ENCODE data around the gene MTCL1.
A peak's percentile ranks its signal among the peaks of the same experiment; 100 is the strongest.

Gene MTCL1

GRCh38 chr18:8785855-8786482, 80.6 kb downstream of the MTCL1 start:
- Mint-ChIP-seq H3K27ac (no peak overlapping the region), H3K36me3 (peaks cover 4 to 6% of the 10 kb centered on the region in 2 donors), H3K9me3 (peaks cover 0 to 2% of the 10 kb centered on the region in 2 donors), H3K4me3 (peak overlapping the region; percentile 55 to 81), H3K4me1 (peaks cover 10 to 11% of the 10 kb centered on the region in 2 donors), H3K27me3 (no peaks in the 10 kb centered on the region)
- DNase-seq (no peak), ATAC-seq (replicated peaks) (no peak)

DNA sequence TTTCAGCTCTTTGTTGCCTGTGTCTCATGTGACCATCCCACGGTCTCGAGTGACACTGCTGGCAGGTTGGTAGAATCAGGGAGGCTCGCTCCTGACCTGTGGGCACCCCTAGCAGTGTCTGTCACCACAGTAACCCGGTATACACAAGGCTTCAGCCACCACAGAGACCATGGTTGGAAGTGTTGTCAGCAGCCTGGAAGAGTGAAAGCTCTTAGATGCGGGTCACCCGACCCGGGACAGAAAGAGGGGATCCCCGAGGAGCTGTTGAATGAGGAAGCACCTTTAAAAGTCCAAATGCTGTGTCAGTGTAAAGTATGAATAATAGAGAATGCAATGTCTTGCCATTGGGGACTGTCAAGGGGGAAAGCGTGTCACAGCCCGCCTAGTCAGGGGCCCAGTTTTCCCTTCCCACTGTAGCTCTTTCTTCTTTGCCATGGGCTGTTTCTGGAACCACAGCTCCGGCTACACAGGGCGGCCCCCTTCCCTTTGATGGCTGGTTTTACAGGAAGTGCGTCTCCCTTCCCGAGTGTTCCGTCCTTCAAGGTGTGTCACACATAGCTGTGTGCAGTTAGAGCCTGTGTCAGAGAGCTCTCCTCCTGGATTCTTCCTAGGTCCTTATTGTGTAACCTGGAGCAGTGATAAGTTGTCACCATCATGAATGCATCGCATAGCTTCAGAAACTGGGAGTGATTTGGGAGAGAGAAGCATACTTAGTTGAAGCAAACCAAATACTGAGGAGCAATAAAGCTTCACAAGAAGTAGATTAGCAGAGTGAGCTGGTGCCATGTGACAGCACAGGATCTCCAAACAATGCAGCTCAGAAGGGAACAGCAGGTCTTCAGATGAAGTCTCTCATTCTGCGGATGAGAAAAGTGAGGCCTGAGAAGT, 81.4 kb downstream of the MTCL1 start:
- Mint-ChIP-seq H3K27ac (peak overlapping the region; percentile 70), H3K36me3 (peaks cover 4% of the 10 kb centered on the region in 2 donors), H3K9me3 (peaks cover 0 to 1% of the 10 kb centered on the region in 2 donors), H3K27me3 (no peaks in the 10 kb centered on the region), H3K4me1 (peaks cover 10 to 11% of the 10 kb centered on the region in 2 donors), H3K4me3 (peak overlapping the region; percentile 55 to 81)
- ATAC-seq (replicated peaks) (peak; percentile 84 to 92), DNase-seq (peak; percentile 28)

- H3K27ac Mint-ChIP-seq, result no peak overlapping the region
- no peak overlapping the region for H3K4me3 Mint-ChIP-seq
- peaks cover 10 to 11% of the 10 kb centered on the region in 2 donors for H3K4me1 Mint-ChIP-seq
- peaks cover 3 to 4% of the 10 kb centered on the region in 2 donors for H3K36me3 Mint-ChIP-seq
- no peak for ATAC-seq (replicated peaks)
- no peaks in the 10 kb centered on the region for H3K27me3 Mint-ChIP-seq
- no peaks in the 10 kb centered on the region for H3K9me3 Mint-ChIP-seq
- DNase-seq, result no peak
Measured at GRCh38 chr18:8787371-8787670, 82.0 kb downstream of the MTCL1 start.

DNA sequence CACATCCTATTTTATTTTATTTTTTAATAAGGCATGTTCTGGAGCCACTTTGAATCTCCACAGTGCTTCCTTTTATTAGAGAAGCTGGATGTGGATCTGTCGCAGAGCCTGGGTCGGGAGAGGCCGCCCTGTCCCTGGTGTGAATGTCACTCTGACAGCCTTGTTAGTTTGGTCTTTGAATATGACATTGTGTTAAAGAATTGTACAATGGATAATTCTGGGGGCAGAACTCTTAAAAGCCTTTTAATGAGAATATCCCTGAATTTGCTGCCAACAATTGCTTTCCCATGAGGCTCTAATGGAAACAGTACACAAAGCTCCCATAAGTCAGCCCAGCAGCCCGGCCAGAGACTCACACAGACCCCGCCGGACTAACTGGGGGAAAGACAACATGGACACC, 82.4 kb downstream of the MTCL1 start:
- H3K9me3 Mint-ChIP-seq, result no peaks in the 10 kb centered on the region
- ATAC-seq (replicated peaks), result no peak
- H3K27ac Mint-ChIP-seq, result no peak overlapping the region
- H3K36me3 Mint-ChIP-seq, result peaks cover 3 to 4% of the 10 kb centered on the region in 2 donors
- no peak overlapping the region for H3K4me3 Mint-ChIP-seq
- H3K27me3 Mint-ChIP-seq, result no peaks in the 10 kb centered on the region
- H3K4me1 Mint-ChIP-seq, result peaks cover 10 to 11% of the 10 kb centered on the region in 2 donors
- no peak for DNase-seq

GRCh38 chr18:8788503-8789429, 83.4 kb downstream of the MTCL1 start:
- ATAC-seq (replicated peaks) (no peak), DNase-seq (no peak)
- no peak overlapping the region for H3K4me3 Mint-ChIP-seq
- peaks cover 3 to 4% of the 10 kb centered on the region in 2 donors for H3K36me3 Mint-ChIP-seq
- no peaks in the 10 kb centered on the region for H3K9me3 Mint-ChIP-seq
- H3K27me3 Mint-ChIP-seq, result no peaks in the 10 kb centered on the region
- peaks cover 10 to 11% of the 10 kb centered on the region in 2 donors for H3K4me1 Mint-ChIP-seq
- H3K27ac Mint-ChIP-seq, result no peak overlapping the region

- H3K4me3 Mint-ChIP-seq, result no peak overlapping the region
- no peaks in the 10 kb centered on the region for H3K9me3 Mint-ChIP-seq
- H3K4me1 Mint-ChIP-seq, result peaks cover 15 to 22% of the 10 kb centered on the region in 2 donors
- no peaks in the 10 kb centered on the region for H3K36me3 Mint-ChIP-seq
- ATAC-seq (replicated peaks), result no peak
- DNase-seq, result no peak
- no peak overlapping the region for H3K27ac Mint-ChIP-seq
- H3K27me3 Mint-ChIP-seq, result no peaks in the 10 kb centered on the region
Measured at GRCh38 chr18:8791171-8791651, 85.9 kb downstream of the MTCL1 start.

GRCh38 chr18:8792688-8793316, 87.4 kb downstream of the MTCL1 start:
- DNase-seq, result no peak
- no peaks in the 10 kb centered on the region for H3K9me3 Mint-ChIP-seq
- H3K36me3 Mint-ChIP-seq, result peaks cover 0 to 4% of the 10 kb centered on the region in 2 donors
- H3K4me3 Mint-ChIP-seq, result no peak overlapping the region
- ATAC-seq (replicated peaks), result no peak
- no peak overlapping the region for H3K27ac Mint-ChIP-seq
- H3K27me3 Mint-ChIP-seq, result no peaks in the 10 kb centered on the region
- H3K4me1 Mint-ChIP-seq, result peaks cover 8 to 13% of the 10 kb centered on the region in 2 donors

DNA sequence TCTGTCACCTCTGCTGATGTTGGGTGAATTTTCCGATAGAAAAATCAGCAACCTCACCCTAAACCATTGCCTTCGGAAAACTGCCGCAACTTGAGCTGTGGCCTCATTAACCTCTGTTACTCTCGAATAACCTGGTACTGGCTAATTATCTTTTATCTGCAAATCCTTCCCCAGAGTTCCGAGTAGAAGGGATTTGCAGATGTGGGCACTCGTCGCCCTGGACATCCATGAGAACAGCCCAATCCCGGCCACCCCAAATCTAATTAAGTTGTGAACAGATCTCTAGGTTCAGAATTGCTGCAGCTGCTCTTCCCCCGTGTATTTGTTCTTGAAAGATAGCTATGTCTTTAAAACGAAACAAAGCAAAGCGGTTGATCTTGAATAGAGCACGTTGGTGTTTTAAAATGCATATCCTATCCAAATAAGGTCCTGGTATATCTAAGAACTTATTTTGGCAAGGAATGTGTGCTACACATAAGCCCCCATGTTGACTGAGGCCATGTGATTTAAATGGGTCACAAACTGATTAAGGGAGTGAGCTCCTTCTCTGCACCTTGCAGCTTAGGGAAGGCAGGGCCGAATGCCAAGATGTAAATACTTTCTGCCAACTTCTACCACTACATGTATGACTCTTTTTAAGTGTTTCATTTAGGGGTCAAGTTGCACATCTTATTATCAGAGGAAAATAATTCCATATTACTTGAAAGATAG, 88.2 kb downstream of the MTCL1 start:
- Mint-ChIP-seq H3K27me3 (no peaks in the 10 kb centered on the region), H3K9me3 (no peaks in the 10 kb centered on the region), H3K27ac (no peak overlapping the region), H3K4me3 (no peak overlapping the region), H3K36me3 (peaks cover 0 to 4% of the 10 kb centered on the region in 2 donors), H3K4me1 (peaks cover 8 to 13% of the 10 kb centered on the region in 2 donors)
- no peak for DNase-seq
- ATAC-seq (replicated peaks), result no peak

DNA sequence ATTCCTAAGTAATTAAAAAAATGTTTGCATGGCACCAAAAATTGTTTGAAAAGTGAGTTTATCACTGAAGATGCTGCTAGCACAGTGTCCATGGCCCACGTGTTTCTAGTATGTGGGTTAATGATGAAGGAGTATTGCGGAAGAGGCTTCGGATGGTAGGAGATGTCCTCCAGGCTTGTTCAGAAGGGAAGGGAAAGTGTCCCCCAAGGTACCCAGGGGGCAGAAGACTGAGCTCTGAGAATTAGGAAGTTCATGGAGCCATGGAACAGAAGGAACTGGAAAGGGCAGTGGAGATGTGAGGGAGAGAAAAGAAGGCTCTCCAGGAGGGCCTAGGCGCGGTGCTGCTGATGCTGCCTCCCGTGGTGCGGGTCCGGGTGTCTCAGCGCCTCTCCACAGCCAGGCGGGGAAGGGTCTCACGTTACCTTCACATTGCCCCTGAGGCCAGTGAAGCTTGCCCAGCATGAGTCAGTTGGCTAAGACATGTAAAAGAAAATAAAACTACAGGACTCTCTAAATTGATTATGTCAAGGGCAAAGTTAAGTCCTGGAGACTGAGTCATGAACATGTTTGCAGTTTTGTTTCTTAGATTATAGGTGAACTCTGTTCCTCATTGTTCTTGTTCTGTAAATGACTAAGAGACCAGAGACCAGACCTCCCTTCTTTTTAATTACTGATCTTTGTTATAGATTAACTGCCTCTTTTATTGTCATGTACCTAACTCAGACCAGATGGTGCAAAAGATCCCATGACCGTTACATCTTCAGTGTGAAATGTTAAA, 89.0 kb downstream of the MTCL1 start:
- Mint-ChIP-seq H3K4me1 (peaks cover 8 to 13% of the 10 kb centered on the region in 2 donors), H3K4me3 (no peak overlapping the region), H3K27ac (no peak overlapping the region), H3K9me3 (no peaks in the 10 kb centered on the region), H3K36me3 (peaks cover 0 to 4% of the 10 kb centered on the region in 2 donors), H3K27me3 (no peaks in the 10 kb centered on the region)
- ATAC-seq (replicated peaks) (peak; percentile 19 to 45), DNase-seq (no peak)

- Mint-ChIP-seq H3K36me3 (peaks cover 0 to 4% of the 10 kb centered on the region in 2 donors), H3K9me3 (no peaks in the 10 kb centered on the region), H3K27me3 (no peaks in the 10 kb centered on the region), H3K4me1 (peaks cover 8 to 13% of the 10 kb centered on the region in 2 donors), H3K4me3 (no peak overlapping the region), H3K27ac (no peak overlapping the region)
- DNase-seq (no peak), ATAC-seq (replicated peaks) (no peak)
Measured at GRCh38 chr18:8794934-8795280, 89.6 kb downstream of the MTCL1 start.

- Mint-ChIP-seq H3K9me3 (no peaks in the 10 kb centered on the region), H3K36me3 (peaks cover 0 to 4% of the 10 kb centered on the region in 2 donors), H3K4me3 (no peak overlapping the region), H3K27ac (no peak overlapping the region), H3K4me1 (peaks cover 8 to 13% of the 10 kb centered on the region in 2 donors), H3K27me3 (no peaks in the 10 kb centered on the region)
- ATAC-seq (replicated peaks) (no peak), DNase-seq (no peak)
Measured at GRCh38 chr18:8795586-8796325, 90.4 kb downstream of the MTCL1 start.

DNA sequence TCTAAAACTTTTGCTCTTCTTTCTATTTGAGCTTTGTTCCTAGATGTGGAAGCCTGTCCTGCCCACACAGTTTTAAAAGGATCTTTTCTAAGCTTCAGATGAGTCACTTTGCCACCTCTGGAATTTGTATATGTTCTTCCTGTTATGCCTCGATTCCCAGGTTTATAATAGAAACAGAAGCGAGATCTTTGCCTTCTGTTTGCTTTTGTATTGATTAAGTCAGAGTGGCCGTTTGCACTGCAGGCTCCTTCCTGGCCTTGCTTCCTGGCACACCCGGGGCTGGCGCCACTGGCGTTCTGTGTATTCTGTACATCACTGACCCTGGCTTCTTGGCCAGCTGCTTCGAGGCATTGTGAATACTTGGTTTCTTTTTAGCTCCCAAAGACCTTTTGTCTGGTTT, 91.8 kb downstream of the MTCL1 start:
- ATAC-seq (replicated peaks) (no peak), DNase-seq (no peak)
- Mint-ChIP-seq H3K9me3 (no peaks in the 10 kb centered on the region), H3K27me3 (no peaks in the 10 kb centered on the region), H3K36me3 (peaks cover 0 to 4% of the 10 kb centered on the region in 2 donors), H3K4me3 (no peak overlapping the region), H3K4me1 (peaks cover 8 to 13% of the 10 kb centered on the region in 2 donors), H3K27ac (no peak overlapping the region)
